ENCODE results near the gene IRGQ. TPM values are rescaled to one million over a fixed set of nuclear protein-coding genes. Genes with fewer than 3 reads are reported as not detected.
A peak's percentile ranks its signal among the peaks of the same experiment; 100 is the strongest.

The IRGQ gene
- total RNA-seq, 1 experiment from 2014 or later, result 34.2 TPM

DNA sequence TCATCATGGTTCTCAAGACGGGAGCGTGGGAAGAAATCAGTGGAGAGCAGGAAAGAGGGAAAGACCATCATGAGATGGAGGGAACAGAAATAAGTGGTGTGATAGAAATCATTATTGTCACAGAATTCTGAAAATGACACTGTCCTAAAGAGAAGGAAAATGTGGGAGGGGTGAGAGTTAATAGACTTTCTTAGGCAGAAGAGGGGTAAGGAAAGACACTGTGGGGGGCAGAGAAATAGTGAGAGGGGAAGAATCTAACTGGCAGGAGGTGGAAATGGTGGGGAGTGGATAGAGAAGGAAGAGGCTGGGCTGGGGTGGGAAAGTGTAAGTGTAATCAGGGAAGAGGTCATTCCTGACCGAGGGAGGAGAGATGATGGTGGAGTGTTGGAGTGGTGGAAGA is 17.1 kb downstream of the IRGQ start:
- intact Hi-C loops (cut with micrococcal nuclease; ENCODE audit: unreplicated experiment), result no loop called here
- no peak for TF ChIP-seq CTCF (IDR thresholded peaks at IDR 0.05; ENCODE audit: unreplicated experiment)
- no TSS peak for BruUV-seq (replicated peaks)
- Mint-ChIP-seq H3K36me3 (ENCODE audit: insufficient read depth, unreplicated experiment) (peaks cover 12% of the 10 kb centered on the region), H3K9me3 (ENCODE audit: low read depth, unreplicated experiment) (no peaks in the 10 kb centered on the region), H3K4me1 (ENCODE audit: low read depth, unreplicated experiment) (no peaks in the 10 kb centered on the region), H3K27me3 (ENCODE audit: unreplicated experiment) (peaks cover 14% of the 10 kb centered on the region), H3K27ac (ENCODE audit: unreplicated experiment) (no peak overlapping the region), H3K4me3 (ENCODE audit: low read depth, unreplicated experiment) (no peak overlapping the region)
- CTCF ChIA-PET, result interaction anchor here (0.6 kb wide), 1 partner anchor 17 kb away, joined by 5 read pairs; no protein-coding TSS in a partner anchor
- no peak for DNase-seq

DNA sequence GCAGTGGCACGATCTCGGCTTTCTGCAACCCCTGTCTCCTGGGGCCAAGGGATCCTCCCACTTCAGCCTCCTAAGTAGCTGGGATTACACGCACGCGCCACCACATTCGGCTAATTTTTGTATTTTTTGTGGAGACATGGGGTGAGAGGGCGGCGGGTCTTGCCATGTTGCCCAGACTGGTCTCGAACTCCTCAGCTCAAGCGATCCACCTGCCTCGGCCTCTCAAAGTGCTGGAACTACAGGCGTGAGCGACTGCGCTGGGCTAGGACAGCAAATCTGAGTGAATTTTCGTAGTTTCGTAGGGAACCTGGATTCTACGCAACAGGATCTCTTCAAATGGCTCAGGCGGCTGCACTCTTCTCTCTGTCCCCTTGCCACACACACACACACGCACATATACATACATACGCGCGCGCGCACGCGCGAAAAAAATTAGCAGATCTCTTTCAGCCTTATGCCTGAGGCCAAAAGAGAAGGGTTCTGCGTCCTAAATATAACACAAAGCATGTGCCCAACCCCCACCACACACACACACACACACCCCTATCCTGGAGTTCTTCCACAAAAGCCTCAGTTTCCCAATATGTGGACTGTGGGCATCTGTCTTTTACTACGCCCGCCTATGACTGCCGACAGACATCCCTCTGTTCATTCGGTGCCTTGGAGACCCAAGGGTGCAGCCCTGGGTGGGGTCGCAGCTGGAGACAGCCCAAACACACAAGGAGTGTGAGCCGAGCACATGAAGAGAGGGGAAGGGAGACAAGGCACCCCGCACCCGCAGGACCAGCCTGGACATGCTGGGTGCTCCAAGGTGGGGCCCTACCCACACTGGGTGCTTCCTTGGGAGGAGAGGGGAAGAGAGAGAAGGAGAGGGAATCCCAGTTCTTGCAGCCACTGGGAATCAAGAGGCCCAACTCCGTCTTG is 19.7 kb downstream of the IRGQ start:
- no peaks in the 10 kb centered on the region for H3K4me1 Mint-ChIP-seq (ENCODE audit: low read depth, unreplicated experiment)
- intact Hi-C loops (cut with micrococcal nuclease; ENCODE audit: unreplicated experiment), result no loop called here
- H3K27me3 Mint-ChIP-seq (ENCODE audit: unreplicated experiment), result peaks cover 14% of the 10 kb centered on the region
- peaks cover 13% of the 10 kb centered on the region for H3K36me3 Mint-ChIP-seq (ENCODE audit: insufficient read depth, unreplicated experiment)
- BruUV-seq (replicated peaks), result no TSS peak
- peak overlapping the region; percentile 98 for H3K4me3 Mint-ChIP-seq (ENCODE audit: low read depth, unreplicated experiment)
- DNase-seq, result no peak
- no peaks in the 10 kb centered on the region for H3K9me3 Mint-ChIP-seq (ENCODE audit: low read depth, unreplicated experiment)
- CTCF ChIA-PET, result no interaction called here
- peak overlapping the region; percentile 95 for H3K27ac Mint-ChIP-seq (ENCODE audit: unreplicated experiment)
- TF ChIP-seq CTCF (IDR thresholded peaks at IDR 0.05; ENCODE audit: unreplicated experiment), result no peak

DNA sequence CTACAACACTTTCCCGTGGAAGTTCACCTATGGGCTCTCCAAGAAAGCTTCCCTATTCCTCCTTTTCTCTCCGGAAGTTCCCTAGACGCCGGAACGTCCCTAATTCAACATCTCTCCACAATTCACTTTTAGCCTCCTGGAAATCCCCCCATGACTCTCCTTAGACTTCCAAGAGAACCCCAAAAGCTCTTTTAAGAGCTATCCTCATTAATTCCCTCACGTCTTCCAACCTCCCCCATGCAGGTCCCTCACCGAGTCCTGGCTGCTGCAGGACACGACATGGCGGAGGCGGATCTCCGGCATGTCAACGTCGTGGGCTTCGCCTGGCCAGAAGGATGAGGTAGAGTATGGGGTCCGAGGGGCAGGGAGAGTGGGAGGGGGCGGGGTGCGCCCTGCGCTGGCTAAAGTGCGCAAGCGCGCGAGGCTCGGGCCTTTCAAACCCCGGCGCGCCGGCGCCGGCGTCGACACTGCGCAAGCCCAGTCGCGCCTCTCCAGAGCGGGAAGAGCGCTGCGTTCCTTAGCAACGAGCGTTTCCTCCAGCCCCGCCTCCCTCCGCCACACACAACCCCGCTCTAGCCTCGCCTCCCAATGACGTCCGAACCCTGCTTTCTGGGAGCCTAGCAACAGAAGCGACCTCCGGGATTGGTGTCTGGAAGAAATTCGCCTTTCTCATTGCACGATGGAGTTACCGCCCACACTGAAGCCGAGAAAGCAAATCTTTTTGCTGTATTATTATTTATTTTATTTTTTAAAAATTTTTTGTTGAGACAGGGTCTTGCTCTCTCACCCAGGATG is 20.6 kb downstream of the IRGQ start, which contains the start of the genes PINLYP and XRCC1:
TSS of gene PINLYP (plus strand) at position 646 of the 795 bp plus-strand sequence. CDS start 1,391 bp downstream, outside the sequence.
TSS of gene XRCC1 (minus strand) at position 372 of the 795 bp plus-strand sequence. CDS start at position 303, 69 bp downstream.
- Mint-ChIP-seq H3K4me1 (ENCODE audit: low read depth, unreplicated experiment) (no peaks in the 10 kb centered on the region), H3K27ac (ENCODE audit: unreplicated experiment) (peak within 1 kb of the TSS; percentile 95), H3K9me3 (ENCODE audit: low read depth, unreplicated experiment) (no peaks in the 10 kb centered on the region), H3K27me3 (ENCODE audit: unreplicated experiment) (peaks cover 14% of the 10 kb centered on the region), H3K36me3 (ENCODE audit: insufficient read depth, unreplicated experiment) (peaks cover 17% of the 10 kb centered on the region), H3K4me3 (ENCODE audit: low read depth, unreplicated experiment) (peak within 1 kb of the TSS; percentile 98)
- intact Hi-C loops (cut with micrococcal nuclease; ENCODE audit: unreplicated experiment), result no loop called here
- CTCF ChIA-PET, result interaction anchor here (0.7 kb wide), 1 partner anchor 21 kb away, joined by 3 read pairs; the partner anchor contains the start of genes IRGQ and ZNF576
- TF ChIP-seq CTCF (IDR thresholded peaks at IDR 0.05; ENCODE audit: unreplicated experiment), result no peak
- no TSS peak for BruUV-seq (replicated peaks)
- DNase-seq, result peak; percentile 98

DNA sequence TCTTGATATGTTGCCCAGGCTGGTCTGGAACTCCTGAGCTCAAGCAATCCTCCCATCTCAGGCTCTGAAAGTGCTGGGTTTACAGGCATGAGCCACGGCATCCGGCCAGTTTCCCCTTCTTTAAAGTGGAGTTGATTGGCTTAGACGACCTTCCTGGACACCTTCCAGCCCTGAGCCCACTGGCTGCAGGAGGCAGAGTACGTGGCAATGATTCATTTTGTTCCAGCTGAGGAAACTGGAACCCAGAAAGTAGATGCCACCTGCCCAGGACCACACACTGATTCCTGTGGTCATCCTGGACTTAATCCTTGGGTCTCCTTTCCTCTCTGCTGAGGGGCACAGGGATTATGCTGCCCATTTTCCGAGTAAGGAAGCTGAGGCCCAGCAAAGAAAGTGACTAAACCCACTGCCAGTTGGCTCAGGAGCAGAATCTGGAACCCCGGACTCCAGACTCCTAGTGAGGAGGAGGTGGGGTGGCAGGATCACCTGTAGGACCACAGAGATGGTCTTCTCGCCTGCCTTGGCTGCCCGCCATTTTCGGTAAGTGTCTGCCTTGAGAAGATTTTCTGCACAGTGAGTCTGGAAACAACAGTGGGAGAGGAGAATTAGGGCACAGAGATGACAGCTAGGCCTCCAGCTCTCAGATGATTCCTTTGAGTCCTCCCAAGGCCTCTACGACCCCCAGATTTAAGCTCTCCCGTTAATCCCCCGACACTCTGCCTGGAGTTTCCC is 21.3 kb downstream of the IRGQ start:
- H3K27me3 Mint-ChIP-seq (ENCODE audit: unreplicated experiment), result peaks cover 14% of the 10 kb centered on the region
- H3K4me3 Mint-ChIP-seq (ENCODE audit: low read depth, unreplicated experiment), result peak overlapping the region; percentile 98
- peak overlapping the region; percentile 95 for H3K27ac Mint-ChIP-seq (ENCODE audit: unreplicated experiment)
- CTCF ChIA-PET, result interaction anchor here (0.7 to 0.9 kb wide), 2 partner anchors 19 to 22 kb away, joined by 3 read pairs; partner anchors contain the start of genes IRGQ and ZNF576
- H3K9me3 Mint-ChIP-seq (ENCODE audit: low read depth, unreplicated experiment), result no peaks in the 10 kb centered on the region
- DNase-seq, result no peak
- intact Hi-C loops (cut with micrococcal nuclease; ENCODE audit: unreplicated experiment), result no loop called here
- no peaks in the 10 kb centered on the region for H3K4me1 Mint-ChIP-seq (ENCODE audit: low read depth, unreplicated experiment)
- BruUV-seq (replicated peaks), result TSS peak; percentile 78
- H3K36me3 Mint-ChIP-seq (ENCODE audit: insufficient read depth, unreplicated experiment), result peaks cover 17% of the 10 kb centered on the region
- no peak for TF ChIP-seq CTCF (IDR thresholded peaks at IDR 0.05; ENCODE audit: unreplicated experiment)
